SK-N-SH treated with all-trans-retinoic acid at 6 μM for 48 hours (cell line): ENCODE data around the gene PRRC2B.

Experiments
- BACH2 ChIP-seq: fragments of 250-450 bp; sonication (Bioruptor Pico); IDR thresholded peaks from 2 replicates; pipeline ENCODE4 v1.9.0; 2021; ENCODE audit warnings: mild to moderate bottlenecking, borderline replicate concordance
- GLIS3 ChIP-seq: fragments of 250-450 bp; sonication (Bioruptor Pico); IDR thresholded peaks from 2 replicates; pipeline ENCODE4 v1.5.0; 2020; ENCODE audit warnings: mild to moderate bottlenecking, moderate library complexity
- ISL1 ChIP-seq: fragments of 250-450 bp; sonication (Bioruptor Pico); IDR thresholded peaks from 2 replicates; pipeline ENCODE4 v2.1.2; 2022; ENCODE audit warnings: mild to moderate bottlenecking, moderate library complexity
- RARB ChIP-seq: fragments of 250-450 bp; sonication (Bioruptor Pico); IDR thresholded peaks from 2 replicates; pipeline ENCODE4 v1.8.0; 2021; ENCODE audit warnings: mild to moderate bottlenecking, moderate library complexity
- ZFP30 ChIP-seq: fragments of 450-650 bp; formaldehyde crosslinking; IDR thresholded peaks from 2 replicates; pipeline ENCODE4 v1.5.0; 2022; ENCODE audit warnings: mild to moderate bottlenecking, moderate library complexity
- ZNF565 ChIP-seq: fragments of 450-650 bp; formaldehyde crosslinking; conservative IDR thresholded peaks from 2 replicates; pipeline ENCODE4 v1.5.0; 2020; ENCODE audit warnings: low read depth, mild to moderate bottlenecking, moderate library complexity
- TF ChIP-seq, protein P1 (sequence below): fragments of 250-450 bp; sonication (Bioruptor Pico); IDR thresholded peaks from 2 replicates; pipeline ENCODE4 v1.8.0; 2020; ENCODE audit warnings: mild to moderate bottlenecking, moderate library complexity, borderline replicate concordance
- TF ChIP-seq, protein P2 (sequence below): fragments of 250-450 bp; sonication (Bioruptor Pico); IDR thresholded peaks from 2 replicates; pipeline ENCODE4 v1.5.0; 2020; ENCODE audit warnings: mild to moderate bottlenecking, moderate library complexity
- TF ChIP-seq, protein P3 (sequence below): fragments of 250-450 bp; sonication (Bioruptor Pico); IDR thresholded peaks from 2 replicates; pipeline ENCODE4 v1.5.1; 2020; ENCODE audit warnings: low read depth, mild to moderate bottlenecking, moderate library complexity

DNA sequence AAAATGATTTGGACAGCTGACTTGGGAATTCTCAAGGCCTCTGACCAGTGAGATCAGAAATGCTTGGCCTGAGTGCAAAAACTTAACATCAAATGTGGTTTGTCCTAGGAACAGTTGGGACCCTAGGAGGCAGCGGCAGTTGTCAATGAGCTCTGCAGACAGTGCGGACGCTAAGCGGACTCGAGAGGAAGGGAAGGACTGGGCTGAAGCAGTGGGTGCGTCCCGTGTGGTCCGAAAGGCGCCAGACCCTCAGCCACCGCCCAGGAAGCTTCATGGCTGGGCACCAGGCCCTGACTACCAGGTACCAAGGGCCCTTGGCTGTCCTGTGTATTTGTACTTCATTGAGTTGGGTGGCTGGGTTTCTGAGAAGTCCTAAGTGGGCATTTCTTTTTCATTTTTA, 65.2 kb downstream of the PRRC2B start:
- TF ChIP-seq, protein P1, sequence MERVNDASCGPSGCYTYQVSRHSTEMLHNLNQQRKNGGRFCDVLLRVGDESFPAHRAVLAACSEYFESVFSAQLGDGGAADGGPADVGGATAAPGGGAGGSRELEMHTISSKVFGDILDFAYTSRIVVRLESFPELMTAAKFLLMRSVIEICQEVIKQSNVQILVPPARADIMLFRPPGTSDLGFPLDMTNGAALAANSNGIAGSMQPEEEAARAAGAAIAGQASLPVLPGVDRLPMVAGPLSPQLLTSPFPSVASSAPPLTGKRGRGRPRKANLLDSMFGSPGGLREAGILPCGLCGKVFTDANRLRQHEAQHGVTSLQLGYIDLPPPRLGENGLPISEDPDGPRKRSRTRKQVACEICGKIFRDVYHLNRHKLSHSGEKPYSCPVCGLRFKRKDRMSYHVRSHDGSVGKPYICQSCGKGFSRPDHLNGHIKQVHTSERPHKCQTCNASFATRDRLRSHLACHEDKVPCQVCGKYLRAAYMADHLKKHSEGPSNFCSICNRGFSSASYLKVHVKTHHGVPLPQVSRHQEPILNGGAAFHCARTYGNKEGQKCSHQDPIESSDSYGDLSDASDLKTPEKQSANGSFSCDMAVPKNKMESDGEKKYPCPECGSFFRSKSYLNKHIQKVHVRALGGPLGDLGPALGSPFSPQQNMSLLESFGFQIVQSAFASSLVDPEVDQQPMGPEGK = no peak
- TF ChIP-seq GLIS3 (CRISPR knock-in tag) (no peak), ZNF565 (CRISPR knock-in tag) (no peak), RARB (CRISPR knock-in tag) (no peak), ZFP30 (CRISPR knock-in tag) (no peak), BACH2 (no peak), ISL1 (CRISPR knock-in tag) (no peak)
- TF ChIP-seq, protein P2, sequence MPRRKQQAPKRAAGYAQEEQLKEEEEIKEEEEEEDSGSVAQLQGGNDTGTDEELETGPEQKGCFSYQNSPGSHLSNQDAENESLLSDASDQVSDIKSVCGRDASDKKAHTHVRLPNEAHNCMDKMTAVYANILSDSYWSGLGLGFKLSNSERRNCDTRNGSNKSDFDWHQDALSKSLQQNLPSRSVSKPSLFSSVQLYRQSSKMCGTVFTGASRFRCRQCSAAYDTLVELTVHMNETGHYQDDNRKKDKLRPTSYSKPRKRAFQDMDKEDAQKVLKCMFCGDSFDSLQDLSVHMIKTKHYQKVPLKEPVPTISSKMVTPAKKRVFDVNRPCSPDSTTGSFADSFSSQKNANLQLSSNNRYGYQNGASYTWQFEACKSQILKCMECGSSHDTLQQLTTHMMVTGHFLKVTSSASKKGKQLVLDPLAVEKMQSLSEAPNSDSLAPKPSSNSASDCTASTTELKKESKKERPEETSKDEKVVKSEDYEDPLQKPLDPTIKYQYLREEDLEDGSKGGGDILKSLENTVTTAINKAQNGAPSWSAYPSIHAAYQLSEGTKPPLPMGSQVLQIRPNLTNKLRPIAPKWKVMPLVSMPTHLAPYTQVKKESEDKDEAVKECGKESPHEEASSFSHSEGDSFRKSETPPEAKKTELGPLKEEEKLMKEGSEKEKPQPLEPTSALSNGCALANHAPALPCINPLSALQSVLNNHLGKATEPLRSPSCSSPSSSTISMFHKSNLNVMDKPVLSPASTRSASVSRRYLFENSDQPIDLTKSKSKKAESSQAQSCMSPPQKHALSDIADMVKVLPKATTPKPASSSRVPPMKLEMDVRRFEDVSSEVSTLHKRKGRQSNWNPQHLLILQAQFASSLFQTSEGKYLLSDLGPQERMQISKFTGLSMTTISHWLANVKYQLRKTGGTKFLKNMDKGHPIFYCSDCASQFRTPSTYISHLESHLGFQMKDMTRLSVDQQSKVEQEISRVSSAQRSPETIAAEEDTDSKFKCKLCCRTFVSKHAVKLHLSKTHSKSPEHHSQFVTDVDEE (CRISPR knock-in tag) = no peak
- TF ChIP-seq, protein P3, sequence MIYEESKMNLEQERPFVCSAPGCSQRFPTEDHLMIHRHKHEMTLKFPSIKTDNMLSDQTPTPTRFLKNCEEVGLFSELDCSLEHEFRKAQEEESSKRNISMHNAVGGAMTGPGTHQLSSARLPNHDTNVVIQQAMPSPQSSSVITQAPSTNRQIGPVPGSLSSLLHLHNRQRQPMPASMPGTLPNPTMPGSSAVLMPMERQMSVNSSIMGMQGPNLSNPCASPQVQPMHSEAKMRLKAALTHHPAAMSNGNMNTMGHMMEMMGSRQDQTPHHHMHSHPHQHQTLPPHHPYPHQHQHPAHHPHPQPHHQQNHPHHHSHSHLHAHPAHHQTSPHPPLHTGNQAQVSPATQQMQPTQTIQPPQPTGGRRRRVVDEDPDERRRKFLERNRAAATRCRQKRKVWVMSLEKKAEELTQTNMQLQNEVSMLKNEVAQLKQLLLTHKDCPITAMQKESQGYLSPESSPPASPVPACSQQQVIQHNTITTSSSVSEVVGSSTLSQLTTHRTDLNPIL (CRISPR knock-in tag) = no peak
